T-helper 9 cell (primary cell): ENCODE results near the gene NEFH.

Source experiments
- DNase-seq: peaks from one replicate; pipeline ENCODE4 v3.0.0-alpha.2; 2020

NEFH gene

DNA sequence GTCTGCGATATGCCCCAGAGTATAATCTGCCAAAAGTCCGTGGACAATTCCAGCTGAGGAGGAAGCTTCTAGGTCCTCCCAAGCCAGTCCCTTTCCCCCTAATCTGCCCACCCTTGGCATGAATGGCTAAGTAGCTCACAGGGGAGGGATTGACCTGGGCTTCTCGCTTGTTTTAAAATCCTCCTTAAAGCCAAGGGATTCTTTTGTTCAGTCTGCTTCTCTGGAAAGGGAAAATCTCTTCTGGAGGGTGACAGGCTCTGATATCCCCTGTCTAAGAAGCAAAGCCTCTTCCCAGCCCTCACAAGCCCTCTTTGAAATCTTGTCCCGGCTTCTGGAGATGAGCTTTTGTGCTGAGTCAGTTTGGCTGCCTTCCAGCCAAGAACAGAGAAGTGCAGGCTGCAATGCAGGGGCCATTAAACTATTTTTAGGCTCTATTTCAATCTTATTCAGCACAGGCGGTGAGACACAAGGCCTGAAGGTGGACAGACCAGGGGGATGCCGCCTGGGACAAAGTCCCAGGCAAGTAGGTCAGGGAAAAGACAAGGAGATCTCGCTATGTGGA, 23.9 kb downstream of the NEFH start:
- no peak for DNase-seq

GRCh38 chr22:29509298-29509697, 29.3 kb downstream of the NEFH start:
- no peak for DNase-seq

DNA sequence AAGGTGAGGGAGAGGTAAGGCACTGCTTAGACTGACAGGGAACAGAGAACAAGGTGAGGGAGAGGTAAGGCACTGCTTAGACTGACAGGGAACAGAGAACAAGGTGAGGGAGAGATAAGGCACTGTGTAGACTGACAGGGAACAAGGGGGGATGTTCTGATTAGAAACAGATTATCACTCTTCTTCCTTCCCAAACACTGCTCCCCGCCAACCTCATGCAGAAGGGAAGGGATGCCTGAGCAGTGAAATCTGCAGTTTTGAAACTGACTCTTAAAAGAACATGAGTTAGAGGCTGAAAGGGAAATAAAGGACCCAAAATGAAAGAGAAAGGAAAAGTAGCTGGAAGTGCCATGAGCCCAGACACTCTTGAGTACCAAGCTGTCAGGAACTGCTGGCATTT, 29.8 kb downstream of the NEFH start:
- no peak for DNase-seq

GRCh38 chr22:29510542-29510941, 30.5 kb downstream of the NEFH start:
- no peak for DNase-seq

DNA sequence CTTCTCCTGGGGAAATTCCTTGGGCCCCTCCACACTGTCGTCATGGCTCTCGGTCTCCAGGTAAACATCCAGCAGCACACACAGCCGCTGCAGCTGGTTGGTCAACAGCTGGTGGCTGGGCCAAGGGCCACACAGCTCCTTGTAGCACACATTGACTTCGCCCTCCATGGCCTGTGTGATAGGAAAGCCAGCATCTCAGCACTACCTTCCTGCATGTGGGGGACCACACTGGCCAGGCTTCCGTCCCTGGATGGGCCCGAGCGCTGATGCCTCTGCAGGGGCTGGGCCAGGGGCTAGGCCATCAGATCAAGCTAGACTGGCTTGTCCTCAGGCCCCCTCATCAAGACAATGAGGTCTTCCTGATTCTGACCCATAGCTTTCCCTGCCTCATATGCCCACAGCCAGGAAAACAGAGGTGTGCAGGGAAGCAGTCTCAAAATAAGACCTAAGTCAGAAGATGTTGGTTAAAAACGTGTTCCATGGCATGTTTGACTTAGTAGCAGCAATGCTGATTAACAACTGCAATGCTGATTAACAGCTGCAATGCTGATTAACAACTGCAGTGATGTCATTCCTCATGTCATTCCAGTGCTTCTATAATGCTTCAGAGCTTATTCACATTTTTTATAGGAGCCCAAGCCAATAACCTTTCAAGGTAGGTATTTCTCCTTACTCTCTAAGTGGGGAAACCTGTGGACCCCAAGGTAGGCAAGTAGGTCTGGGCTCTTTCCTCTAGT, 31.3 kb downstream of the NEFH start:
- no peak for DNase-seq

DNA sequence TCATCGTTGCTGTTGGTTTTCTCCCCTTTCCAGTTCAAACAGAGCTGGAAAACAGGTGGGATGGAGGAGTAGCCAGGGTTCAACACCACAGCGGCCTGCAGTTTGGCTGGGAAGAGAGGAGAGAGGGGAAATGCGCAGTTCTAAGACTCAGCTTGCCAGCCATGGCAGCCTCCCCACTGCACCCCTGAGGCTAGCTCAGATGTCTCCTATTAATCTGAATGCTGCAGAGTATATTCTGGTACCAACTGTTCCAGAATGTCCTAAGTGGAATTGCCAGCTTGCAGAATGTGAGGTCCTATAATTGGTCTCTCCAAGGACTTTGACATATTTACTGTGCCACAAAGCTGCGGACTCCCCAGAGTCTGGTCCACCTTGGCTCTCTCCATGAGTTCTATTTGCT, 32.0 kb downstream of the NEFH start:
- no peak for DNase-seq

DNA sequence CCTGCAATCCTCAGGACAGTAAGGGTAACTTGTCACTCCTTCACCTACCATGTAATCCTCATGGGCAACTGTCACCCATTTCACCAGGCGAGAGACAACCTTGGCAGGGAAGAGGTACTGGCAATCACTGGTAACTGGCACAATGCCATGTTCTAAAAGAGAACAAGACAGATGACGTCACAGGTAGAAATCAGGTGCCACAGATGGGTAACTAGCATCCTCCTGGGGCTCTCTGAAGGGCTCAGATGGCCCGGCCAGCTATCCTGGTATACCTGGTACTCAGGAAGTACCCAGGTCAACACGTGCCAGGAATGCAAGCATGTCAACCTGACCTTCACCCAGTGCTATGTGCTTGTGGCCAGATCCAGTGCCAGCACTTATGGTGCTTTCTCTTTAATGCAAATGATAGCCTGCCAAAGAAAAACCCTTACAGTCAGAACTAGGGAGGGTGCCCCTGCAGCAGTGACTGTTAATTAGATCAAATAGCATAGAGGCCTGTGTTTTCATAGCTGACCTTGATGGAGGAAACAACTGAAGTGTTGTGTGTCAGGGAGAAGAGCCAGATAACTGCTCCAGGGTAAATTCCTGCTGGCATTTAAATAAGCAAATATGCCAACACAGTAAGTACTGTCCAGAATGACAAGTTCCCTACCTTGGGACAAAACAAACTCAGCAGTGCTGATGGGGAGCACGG, 37.3 kb downstream of the NEFH start:
- no peak for DNase-seq

DNA sequence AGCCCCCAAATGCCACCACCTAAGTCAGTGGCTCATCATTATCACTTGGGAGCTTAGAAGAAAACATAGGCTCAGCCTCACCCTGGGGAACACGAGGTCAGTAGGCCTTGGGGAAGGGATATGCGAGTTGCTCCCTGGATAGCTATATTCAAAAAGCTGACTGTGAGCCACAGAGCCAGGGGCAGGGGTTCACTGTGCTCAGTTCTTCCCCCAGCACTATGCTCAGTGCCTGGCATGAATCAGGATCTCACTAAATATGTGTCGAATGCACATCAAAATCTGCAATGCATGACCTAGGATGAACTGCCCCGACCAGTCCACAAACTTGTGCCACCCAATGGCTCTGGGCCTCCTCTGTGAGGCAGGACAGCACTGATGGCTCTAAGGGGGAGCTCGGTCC, 38.4 kb downstream of the NEFH start:
- no peak for DNase-seq

- no peak for DNase-seq
Observed at GRCh38 chr22:29519996-29520395, 40.0 kb downstream of the NEFH start.

DNA sequence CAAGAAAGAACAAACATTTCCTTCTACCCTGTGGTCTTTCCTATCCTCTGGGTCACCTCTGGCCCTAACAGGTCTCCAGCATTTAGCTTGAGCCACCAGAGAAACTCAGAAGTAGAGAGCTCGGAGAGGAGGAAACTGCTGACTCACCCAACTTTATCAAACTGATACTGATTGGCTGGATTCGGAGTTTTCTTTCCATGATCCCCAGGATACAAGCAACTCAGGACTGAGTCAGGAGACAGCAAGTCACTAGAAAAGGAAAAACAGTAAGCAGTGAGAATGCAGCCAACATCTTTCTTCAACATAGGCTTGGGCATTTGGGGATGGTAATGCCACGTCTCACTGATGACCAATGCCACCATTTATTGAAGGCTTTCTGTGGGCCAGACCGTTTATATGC, 40.8 kb downstream of the NEFH start:
- DNase-seq: no peak

GRCh38 chr22:29521526-29521925, 41.5 kb downstream of the NEFH start:
- no peak for DNase-seq

DNA sequence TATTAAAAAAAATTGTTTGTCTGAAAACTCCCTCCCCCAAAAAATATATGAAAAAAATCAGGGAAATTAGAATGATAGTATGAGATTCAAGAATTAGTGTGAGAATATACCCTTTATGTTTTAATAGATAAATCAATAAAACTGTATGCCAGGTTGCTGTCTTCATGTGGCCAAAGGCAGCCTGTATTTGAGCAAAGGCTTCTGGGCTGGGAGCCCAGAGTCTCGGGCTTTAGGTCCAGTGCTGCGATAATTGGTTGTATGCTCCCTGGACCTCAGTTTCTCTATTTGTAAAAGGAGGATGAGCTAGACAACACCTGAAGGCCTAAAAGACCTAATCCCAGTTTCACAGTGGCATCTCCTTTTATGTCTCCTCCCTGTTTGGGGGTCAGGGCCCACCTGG, 43.7 kb downstream of the NEFH start:
- no peak for DNase-seq

DNA sequence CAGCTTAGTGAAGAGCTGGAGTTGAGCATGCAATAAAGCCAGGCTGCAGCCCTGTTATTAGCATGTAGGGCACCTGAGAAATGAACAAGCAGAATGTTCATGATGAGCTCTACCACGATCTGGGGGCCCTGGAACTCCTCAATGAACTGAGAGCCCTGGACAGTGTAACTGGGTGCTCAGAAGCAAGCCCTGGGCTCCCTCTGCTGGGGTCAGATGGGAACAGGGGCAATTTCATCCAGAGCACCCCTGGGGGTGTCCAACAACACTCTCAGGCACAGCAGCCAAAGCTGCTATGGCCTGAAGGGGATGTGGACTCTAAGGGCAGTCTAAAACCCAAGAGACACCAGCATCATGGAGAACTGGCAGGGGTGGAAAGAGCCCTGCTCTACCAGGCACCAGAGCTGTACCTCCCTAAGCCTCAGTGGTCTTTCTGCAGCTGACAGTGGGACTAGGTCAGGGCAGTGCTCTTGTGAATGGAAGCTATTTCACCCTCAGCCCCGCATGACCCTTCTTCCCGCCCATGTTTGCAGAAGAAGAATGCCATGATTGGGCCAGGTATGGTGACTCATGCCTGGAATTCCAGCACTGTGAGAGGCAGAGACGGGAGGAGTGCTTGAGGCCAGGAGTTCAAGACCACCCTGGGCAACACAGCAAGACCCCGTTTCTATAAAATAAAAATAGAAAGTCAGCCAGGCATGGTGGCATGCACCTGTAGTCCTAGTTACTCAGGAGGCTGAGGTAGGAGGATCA, 44.6 kb downstream of the NEFH start:
- DNase-seq: no peak

GRCh38 chr22:29528144-29528543, 48.1 kb downstream of the NEFH start:
- DNase-seq: no peak

GRCh38 chr22:29530716-29531115, 50.7 kb downstream of the NEFH start:
- no peak for DNase-seq

DNA sequence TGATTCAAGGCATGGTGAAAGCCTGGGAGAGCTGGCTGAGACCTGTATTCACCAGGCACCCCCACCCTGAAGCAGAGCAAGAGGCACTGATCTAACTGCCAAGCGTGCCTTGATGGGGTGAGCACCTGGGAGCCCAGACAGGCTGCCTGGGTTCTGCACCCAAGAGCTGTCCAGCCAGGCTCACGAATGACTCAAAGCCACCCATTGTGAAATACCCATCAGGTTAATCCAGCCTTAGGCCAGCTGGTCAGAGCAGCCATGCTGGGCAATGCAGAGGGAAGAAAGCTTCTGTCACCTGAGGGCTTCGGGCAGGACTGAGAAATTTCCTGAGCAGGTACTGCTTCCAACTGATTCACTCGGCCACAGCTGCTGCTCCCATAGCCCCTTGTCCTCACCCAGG, 51.4 kb downstream of the NEFH start:
- no peak for DNase-seq

DNA sequence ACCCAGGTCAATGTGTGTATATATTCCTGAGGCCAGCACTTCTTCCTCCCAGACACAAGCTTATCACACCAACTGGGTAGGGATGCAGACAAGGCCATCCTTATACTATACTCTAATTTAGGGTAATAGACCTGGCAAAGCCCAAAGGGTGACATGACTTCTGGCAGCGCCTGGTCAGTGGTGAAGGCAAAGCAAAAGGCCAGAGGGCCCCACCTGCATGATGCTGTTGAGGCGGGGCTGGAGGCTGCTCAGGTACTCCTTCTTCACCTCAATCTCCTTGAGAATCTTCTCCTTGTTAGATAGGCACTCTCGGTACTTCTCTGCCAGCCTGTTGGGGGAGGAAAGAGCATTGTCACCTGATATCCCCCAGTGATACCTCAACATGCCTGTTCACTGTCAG, 56.4 kb downstream of the NEFH start:
- DNase-seq: no peak

GRCh38 chr22:29539105-29539504, 59.1 kb downstream of the NEFH start:
- no peak for DNase-seq
